Fibroblast of lung (primary cell): ENCODE results near the gene PGPEP1.

Source experiments
- EZH2 ChIP-seq: IDR thresholded peaks from 2 replicates; pipeline ENCODE4 v1.5.1; 2012; ENCODE audit warnings: low read length, control low read depth, mild to moderate bottlenecking; ENCODE audit errors: missing control alignments
- TF ChIP-seq, protein P1 (sequence below), 2 donors: IDR thresholded peaks in 1 of 2; conservative IDR thresholded peaks in 1 of 2; 1 replicate in 1 of 2; 2 replicates in 1 of 2; pipeline ENCODE4 v1.5.1; 2011 to 2012; ENCODE audit warnings: low read length in 2 of 2, control low read depth in 1 of 2, inconsistent platforms in 1 of 2, low read depth in 1 of 2, mild to moderate bottlenecking in 1 of 2

DNA sequence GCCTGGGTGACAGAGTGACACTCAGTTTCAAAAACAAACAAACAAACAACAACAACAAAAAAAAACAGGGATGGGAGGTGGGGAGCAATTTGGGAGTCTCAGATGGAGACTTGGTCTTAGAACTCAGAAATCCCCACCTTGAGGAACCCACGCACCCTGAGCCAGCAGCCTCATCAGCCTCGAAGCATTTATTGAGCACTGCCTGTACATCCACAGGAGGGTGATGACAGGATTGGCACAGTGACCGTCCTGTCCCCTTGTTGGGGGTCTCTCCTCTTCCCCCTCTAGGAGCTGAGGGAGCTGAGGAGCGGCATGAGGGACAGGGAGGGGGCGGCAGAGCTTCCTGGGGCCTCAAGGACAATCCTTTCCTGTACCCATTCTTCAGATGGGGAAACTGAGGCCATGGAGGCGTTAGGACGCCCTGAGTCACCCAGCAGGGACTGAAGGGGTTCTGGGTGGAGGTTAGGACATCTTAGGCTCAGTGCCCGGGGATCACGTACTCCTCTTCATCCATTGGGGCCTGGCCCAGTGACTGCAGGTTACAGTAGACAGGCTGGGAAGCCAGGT is 51.2 kb downstream of the PGPEP1 start:
- no peak for TF ChIP-seq EZH2
- TF ChIP-seq, protein P1, sequence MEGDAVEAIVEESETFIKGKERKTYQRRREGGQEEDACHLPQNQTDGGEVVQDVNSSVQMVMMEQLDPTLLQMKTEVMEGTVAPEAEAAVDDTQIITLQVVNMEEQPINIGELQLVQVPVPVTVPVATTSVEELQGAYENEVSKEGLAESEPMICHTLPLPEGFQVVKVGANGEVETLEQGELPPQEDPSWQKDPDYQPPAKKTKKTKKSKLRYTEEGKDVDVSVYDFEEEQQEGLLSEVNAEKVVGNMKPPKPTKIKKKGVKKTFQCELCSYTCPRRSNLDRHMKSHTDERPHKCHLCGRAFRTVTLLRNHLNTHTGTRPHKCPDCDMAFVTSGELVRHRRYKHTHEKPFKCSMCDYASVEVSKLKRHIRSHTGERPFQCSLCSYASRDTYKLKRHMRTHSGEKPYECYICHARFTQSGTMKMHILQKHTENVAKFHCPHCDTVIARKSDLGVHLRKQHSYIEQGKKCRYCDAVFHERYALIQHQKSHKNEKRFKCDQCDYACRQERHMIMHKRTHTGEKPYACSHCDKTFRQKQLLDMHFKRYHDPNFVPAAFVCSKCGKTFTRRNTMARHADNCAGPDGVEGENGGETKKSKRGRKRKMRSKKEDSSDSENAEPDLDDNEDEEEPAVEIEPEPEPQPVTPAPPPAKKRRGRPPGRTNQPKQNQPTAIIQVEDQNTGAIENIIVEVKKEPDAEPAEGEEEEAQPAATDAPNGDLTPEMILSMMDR (conservative IDR thresholded peaks at IDR 0.05 in 1 of 2, IDR thresholded peaks at IDR 0.05 in 1 of 2; ENCODE audit: low read depth in 1 of 2, low read length in 2 of 2) = no peak
